A549 (cell line): ENCODE measurements around the gene CCDC185.

Source experiments
- CBX8 ChIP-seq: fragments of 200-600 bp; sonication (generic); IDR thresholded peaks from 2 replicates; pipeline ENCODE4 v1.6.1; 2016
- CEBPB ChIP-seq, 2 experiments: fragments of >200 bp in 1 of 2; sonication (Bioruptor Twin) in 1 of 2; formaldehyde crosslinking in 1 of 2; IDR thresholded peaks; 2 replicates each; pipeline ENCODE4 v1.6.1; 2012 to 2016
- CTCF ChIP-seq: fragments of >200 bp; sonication (Bioruptor Twin); formaldehyde crosslinking; IDR thresholded peaks from 3 replicates; pipeline ENCODE4 v1.5.1; 2016
- FOSB ChIP-seq: fragments of 250-450 bp; sonication (Bioruptor Pico); IDR thresholded peaks from 2 replicates; pipeline ENCODE4 v1.5.0; 2020; ENCODE audit warnings: mild to moderate bottlenecking, moderate library complexity
- JUNB ChIP-seq: fragments of >200 bp; sonication (Bioruptor Twin); formaldehyde crosslinking; IDR thresholded peaks from 2 replicates; pipeline ENCODE4 v1.6.1; 2016
- MAX ChIP-seq: IDR thresholded peaks from 2 replicates; pipeline ENCODE4 v1.6.1; 2012
- POLR2A ChIP-seq: IDR thresholded peaks from 2 replicates; pipeline ENCODE4 v1.6.1; 2012; ENCODE audit warnings: mild to moderate bottlenecking, low read length

- TF ChIP-seq CEBPB (IDR thresholded peaks at IDR 0.05) (no peak), POLR2A (no peak), MAX (no peak), JUNB (no peak), CBX8 (no peak), FOSB (no peak), CTCF (no peak)
Observed at GRCh38 chr1:223344491-223344890, 48.7 kb upstream of the CCDC185 start.
